ENCODE results near the gene GPHN. TPM values are rescaled to one million over a fixed set of nuclear protein-coding genes. Genes with fewer than 3 reads are reported as not detected.
"Not testable (repeated sequence)": the region's sequence is repeated elsewhere in the genome, so short reads cannot be mapped to it uniquely, and the experiment has no call there.

The GPHN gene
- total RNA-seq, 2 experiments from 2014 or later = 29.8 to 37.5 TPM

DNA sequence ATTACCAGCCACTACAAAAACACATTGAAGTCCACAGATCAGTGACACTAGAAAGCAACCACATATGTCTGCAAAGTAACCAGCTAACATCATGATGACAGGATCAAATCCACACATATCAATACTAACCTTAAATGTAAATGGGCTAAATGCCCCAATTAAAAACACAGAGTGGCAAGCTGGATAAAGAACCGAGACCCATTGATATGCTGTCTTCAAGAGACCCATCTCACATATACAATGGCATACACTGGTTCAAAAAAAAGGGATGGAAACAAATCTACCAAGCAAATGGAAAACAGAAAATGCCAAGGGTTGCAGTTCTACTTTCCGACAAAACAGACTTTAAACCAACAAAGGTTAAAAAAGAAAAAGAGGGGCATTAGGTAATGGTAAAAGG lies 307.7 kb downstream of the GPHN start:
- DNase-seq (no peak), ATAC-seq (no peak)
- CTCF ChIA-PET = no interaction called here
- Mint-ChIP-seq H3K36me3 (ENCODE audit: low read depth) (peaks cover 37% of the 10 kb centered on the region), H3K4me3 (no peak overlapping the region), H3K9me3 (ENCODE audit: low read depth) (peaks cover 37% of the 10 kb centered on the region), H3K27ac (no peak overlapping the region), H3K27me3 (no peaks in the 10 kb centered on the region), H3K4me1 (no peaks in the 10 kb centered on the region)
- POLR2A ChIA-PET = no interaction called here
- intact Hi-C loops (cut with DNase I, micrococcal nuclease) = no loop called here

DNA sequence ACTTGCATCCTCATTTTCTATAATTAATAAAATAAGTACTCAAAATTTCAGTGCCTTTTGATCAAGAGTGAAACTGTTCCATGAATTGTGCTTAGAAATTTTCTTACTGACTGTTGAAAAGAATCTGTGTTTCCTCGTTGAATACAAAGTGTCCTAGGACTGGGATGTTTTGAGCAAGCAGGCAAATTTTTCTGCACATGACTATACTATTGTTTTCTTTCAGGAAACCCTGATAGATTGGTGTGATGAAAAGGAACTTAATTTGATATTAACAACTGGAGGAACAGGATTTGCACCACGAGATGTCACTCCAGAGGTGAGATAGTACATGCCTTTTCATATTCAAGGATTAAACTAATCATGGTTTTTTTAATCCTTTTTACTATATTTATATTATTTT lies 316.3 kb downstream of the GPHN start:
- ATAC-seq (no peak), DNase-seq (no peak)
- POLR2A ChIA-PET = no interaction called here
- Mint-ChIP-seq H3K27me3 (no peaks in the 10 kb centered on the region), H3K9me3 (ENCODE audit: low read depth) (no peaks in the 10 kb centered on the region), H3K36me3 (ENCODE audit: low read depth) (no peaks in the 10 kb centered on the region), H3K27ac (no peak overlapping the region), H3K4me3 (no peak overlapping the region), H3K4me1 (no peaks in the 10 kb centered on the region)
- intact Hi-C loops (cut with DNase I, micrococcal nuclease) = no loop called here
- CTCF ChIA-PET = no interaction called here

- ChIA-PET POLR2A (no interaction called here), CTCF (no interaction called here)
- intact Hi-C loops (cut with DNase I, micrococcal nuclease) = no loop called here
- H3K27me3 Mint-ChIP-seq = no peaks in the 10 kb centered on the region
- no peak overlapping the region for H3K27ac Mint-ChIP-seq
- H3K36me3 Mint-ChIP-seq (ENCODE audit: low read depth) = no peaks in the 10 kb centered on the region
- H3K4me3 Mint-ChIP-seq = no peak overlapping the region
- no peak for ATAC-seq
- H3K9me3 Mint-ChIP-seq (ENCODE audit: low read depth) = no peaks in the 10 kb centered on the region
- DNase-seq = no peak
- H3K4me1 Mint-ChIP-seq = no peaks in the 10 kb centered on the region
Observed at GRCh38 chr14:66827182-66827581, 319.2 kb downstream of the GPHN start.

- H3K36me3 Mint-ChIP-seq (ENCODE audit: low read depth) = peaks cover 11% of the 10 kb centered on the region
- POLR2A ChIA-PET = no interaction called here
- H3K27me3 Mint-ChIP-seq = no peaks in the 10 kb centered on the region
Observed at GRCh38 chr14:66831173-66831572, 323.2 kb downstream of the GPHN start.

DNA sequence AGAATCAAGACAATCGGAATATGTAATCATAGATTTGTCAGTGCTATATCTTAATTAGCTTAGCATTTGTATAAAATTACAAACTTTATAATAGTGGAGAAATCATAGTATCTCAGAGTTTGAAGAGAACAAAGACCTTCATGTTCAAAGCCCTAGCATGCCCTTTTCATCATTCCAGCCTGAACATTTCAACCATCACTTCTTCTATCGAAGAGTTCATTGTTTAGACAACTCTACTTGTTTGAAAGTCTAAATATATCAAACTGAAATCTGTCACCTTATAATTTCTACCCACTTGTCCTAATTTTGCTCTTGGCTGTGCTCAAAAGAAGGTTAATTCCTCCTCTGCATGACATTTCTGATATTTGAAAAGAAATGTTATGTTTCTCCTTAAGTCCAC lies 325.9 kb downstream of the GPHN start:
- no peak overlapping the region for H3K27ac Mint-ChIP-seq
- ChIA-PET POLR2A (no interaction called here), CTCF (no interaction called here)
- H3K4me3 Mint-ChIP-seq = no peak overlapping the region
- peaks cover 5% of the 10 kb centered on the region for H3K9me3 Mint-ChIP-seq (ENCODE audit: low read depth)
- H3K27me3 Mint-ChIP-seq = no peaks in the 10 kb centered on the region
- intact Hi-C loops (cut with DNase I, micrococcal nuclease) = no loop called here
- no peak for DNase-seq
- peaks cover 11% of the 10 kb centered on the region for H3K36me3 Mint-ChIP-seq (ENCODE audit: low read depth)
- ATAC-seq = no peak
- H3K4me1 Mint-ChIP-seq = no peaks in the 10 kb centered on the region

More at GRCh38 chr14:66831173-66831572, 323.2 kb downstream of the GPHN start:
- intact Hi-C loops (cut with DNase I, micrococcal nuclease) = no loop called here
- Mint-ChIP-seq H3K27ac (no peak overlapping the region), H3K4me3 (no peak overlapping the region), H3K9me3 (ENCODE audit: low read depth) (peaks cover 5% of the 10 kb centered on the region), H3K4me1 (no peaks in the 10 kb centered on the region)
- CTCF ChIA-PET = interaction anchor here (0.6 to 1.4 kb wide), 2 partner anchors 19 to 42 kb away, joined by 3 read pairs; no protein-coding TSS in a partner anchor
- ATAC-seq (no peak), DNase-seq (no peak)

DNA sequence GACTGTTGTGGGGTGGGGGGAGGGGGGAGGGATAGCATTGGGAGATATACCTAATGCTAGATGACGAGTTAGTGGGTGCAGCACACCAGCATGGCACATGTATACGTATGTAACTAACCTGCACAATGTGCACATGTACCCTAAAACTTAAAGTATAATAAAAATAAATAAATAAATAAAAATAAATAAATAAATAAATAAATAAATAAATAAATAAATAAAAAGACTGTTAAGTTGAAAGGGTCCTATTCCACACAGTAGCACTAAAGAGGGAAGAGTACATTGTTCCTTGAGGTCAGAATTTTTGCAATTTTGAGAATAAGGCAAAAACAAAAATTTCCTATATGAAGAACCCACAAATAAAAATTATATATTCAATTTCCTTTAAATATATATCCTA lies 329.5 kb downstream of the GPHN start:
- H3K27ac Mint-ChIP-seq; ATAC-seq; POLR2A ChIA-PET; H3K4me3 Mint-ChIP-seq; H3K4me1 Mint-ChIP-seq; H3K27me3 Mint-ChIP-seq; H3K9me3 Mint-ChIP-seq (ENCODE audit: low read depth); intact Hi-C loops (cut with DNase I, micrococcal nuclease); DNase-seq: not testable (repeated sequence)
- H3K36me3 Mint-ChIP-seq (ENCODE audit: low read depth) = peaks cover 11% of the 10 kb centered on the region
- CTCF ChIA-PET = interaction anchor here (1.0 kb wide), 1 partner anchor 12 kb away, joined by 3 read pairs; no protein-coding TSS in a partner anchor

GRCh38 chr14:66842911-66843512 lies 335.1 kb downstream of the GPHN start:
- CTCF ChIA-PET = interaction anchor here (1.2 kb wide), 1 partner anchor 95 kb away, joined by 4 read pairs; no protein-coding TSS in a partner anchor
- Mint-ChIP-seq H3K4me1 (no peaks in the 10 kb centered on the region), H3K9me3 (ENCODE audit: low read depth) (no peaks in the 10 kb centered on the region), H3K36me3 (ENCODE audit: low read depth) (no peaks in the 10 kb centered on the region), H3K27ac (no peak overlapping the region), H3K27me3 (no peaks in the 10 kb centered on the region), H3K4me3 (no peak overlapping the region)
- POLR2A ChIA-PET = no interaction called here
- DNase-seq = no peak
- ATAC-seq = no peak
- intact Hi-C loops (cut with DNase I, micrococcal nuclease) = no loop called here

DNA sequence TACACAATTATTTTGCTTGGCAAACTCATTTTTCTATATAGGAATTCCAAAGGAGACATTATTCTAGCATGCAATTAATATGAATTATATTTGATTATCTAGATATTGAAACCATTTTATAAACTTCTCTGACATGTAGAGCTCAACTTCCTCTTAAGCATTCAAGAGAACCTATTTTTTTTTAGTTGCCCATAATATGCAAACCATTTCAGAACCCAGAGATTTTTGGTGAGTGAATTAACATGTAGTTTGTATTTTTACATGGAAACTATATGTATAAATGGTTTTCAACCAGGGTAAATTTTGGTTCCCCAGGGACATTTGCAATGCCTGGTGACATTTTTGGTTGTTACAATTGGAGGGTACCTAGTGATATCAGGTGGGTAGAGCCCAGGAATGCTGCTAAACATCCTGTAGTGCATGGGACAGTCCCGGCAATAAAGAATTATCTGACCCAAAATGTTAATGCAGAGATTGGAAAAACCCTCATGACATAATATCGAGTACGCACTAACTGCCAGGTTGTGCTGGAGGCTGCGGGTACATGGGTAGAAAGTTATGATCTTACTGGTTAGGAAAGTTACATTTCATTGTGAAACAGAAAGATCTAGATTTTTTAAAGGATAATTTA lies 342.4 kb downstream of the GPHN start:
- POLR2A ChIA-PET = no interaction called here
- CTCF ChIA-PET = interaction anchor here (0.6 kb wide), 1 partner anchor 19 kb away, joined by 4 read pairs; no protein-coding TSS in a partner anchor
- ATAC-seq (no peak), DNase-seq (no peak)
- Mint-ChIP-seq H3K9me3 (ENCODE audit: low read depth) (peaks cover 2% of the 10 kb centered on the region), H3K27me3 (no peaks in the 10 kb centered on the region), H3K36me3 (ENCODE audit: low read depth) (peaks cover 12% of the 10 kb centered on the region), H3K4me1 (no peaks in the 10 kb centered on the region), H3K4me3 (no peak overlapping the region), H3K27ac (no peak overlapping the region)
- intact Hi-C loops (cut with DNase I, micrococcal nuclease) = no loop called here

GRCh38 chr14:66853311-66853710 lies 345.4 kb downstream of the GPHN start:
- Mint-ChIP-seq H3K4me3 (no peak overlapping the region), H3K4me1 (no peaks in the 10 kb centered on the region), H3K9me3 (ENCODE audit: low read depth) (peaks cover 2% of the 10 kb centered on the region), H3K27ac (no peak overlapping the region), H3K27me3 (no peaks in the 10 kb centered on the region), H3K36me3 (ENCODE audit: low read depth) (peaks cover 12% of the 10 kb centered on the region)
- ChIA-PET CTCF (no interaction called here), POLR2A (no interaction called here)
- intact Hi-C loops (cut with DNase I, micrococcal nuclease) = no loop called here
- DNase-seq (no peak), ATAC-seq (no peak)

- H3K27ac Mint-ChIP-seq = no peak overlapping the region
- ChIA-PET POLR2A (no interaction called here), CTCF (no interaction called here)
- H3K4me3 Mint-ChIP-seq = no peak overlapping the region
- no peak for ATAC-seq
- H3K4me1 Mint-ChIP-seq = no peaks in the 10 kb centered on the region
- peaks cover 22% of the 10 kb centered on the region for H3K9me3 Mint-ChIP-seq (ENCODE audit: low read depth)
- H3K27me3 Mint-ChIP-seq = no peaks in the 10 kb centered on the region
- intact Hi-C loops (cut with DNase I, micrococcal nuclease) = no loop called here
- H3K36me3 Mint-ChIP-seq (ENCODE audit: low read depth) = peaks cover 17% of the 10 kb centered on the region
- no peak for DNase-seq
Observed at GRCh38 chr14:66857867-66858266, 349.9 kb downstream of the GPHN start.

DNA sequence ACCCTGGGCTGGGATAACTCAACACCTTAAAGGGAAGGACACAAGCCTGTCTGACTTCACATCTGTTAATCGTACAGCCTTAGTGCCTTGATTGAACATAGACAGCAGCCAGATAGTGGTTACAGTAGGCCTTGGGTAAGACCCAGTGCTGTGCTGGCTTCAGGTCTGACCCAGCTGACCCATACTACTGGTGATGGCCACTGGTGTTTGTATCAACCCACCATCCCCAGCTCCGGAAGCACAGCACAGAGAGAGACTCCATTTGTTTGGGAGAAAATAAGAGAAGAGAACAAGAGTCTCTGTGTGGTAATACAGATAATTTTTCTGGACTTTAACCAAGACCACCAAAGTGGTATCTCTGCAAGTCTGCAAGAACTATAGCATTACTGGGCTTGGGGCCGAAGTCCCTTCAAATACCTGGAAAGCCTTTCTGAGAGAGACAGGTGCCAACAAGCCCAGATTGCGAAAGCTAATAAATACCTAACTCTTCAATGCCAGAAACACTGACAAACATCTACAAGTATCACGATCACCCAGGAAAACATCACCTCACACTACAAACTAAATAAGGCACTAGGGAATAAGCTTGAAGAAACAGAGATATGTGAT lies 351.2 kb downstream of the GPHN start:
- ATAC-seq (no peak), DNase-seq (no peak)
- H3K36me3 Mint-ChIP-seq (ENCODE audit: low read depth) = peaks cover 10% of the 10 kb centered on the region
- intact Hi-C loops (cut with DNase I, micrococcal nuclease) = no loop called here
- ChIA-PET POLR2A (no interaction called here), CTCF (no interaction called here)
- no peaks in the 10 kb centered on the region for H3K27me3 Mint-ChIP-seq
- H3K27ac Mint-ChIP-seq = no peak overlapping the region
- H3K4me1 Mint-ChIP-seq = no peaks in the 10 kb centered on the region
- H3K9me3 Mint-ChIP-seq (ENCODE audit: low read depth) = peaks cover 24% of the 10 kb centered on the region
- H3K4me3 Mint-ChIP-seq = no peak overlapping the region

DNA sequence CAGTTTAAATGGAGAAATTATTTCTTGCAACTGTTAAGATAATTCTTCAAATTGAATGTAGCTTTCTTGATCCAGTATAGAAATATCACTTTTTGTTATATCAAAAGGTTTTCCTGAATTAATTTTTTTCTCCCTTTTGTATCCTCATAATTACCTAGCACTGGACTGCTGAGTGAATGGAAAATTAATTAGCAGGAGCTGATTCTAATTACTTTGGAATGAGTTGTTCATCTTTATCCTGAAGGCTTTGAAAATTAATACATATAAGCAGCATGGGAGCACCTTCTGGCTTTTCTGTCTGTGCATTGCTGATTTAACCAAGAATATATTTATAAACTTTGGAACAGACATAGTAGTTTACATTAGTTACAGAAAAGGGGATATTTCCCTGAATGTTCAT lies 373.6 kb downstream of the GPHN start:
- intact Hi-C loops (cut with DNase I, micrococcal nuclease) = no loop called here
- ChIA-PET CTCF (no interaction called here), POLR2A (no interaction called here)
- Mint-ChIP-seq H3K9me3 (ENCODE audit: low read depth) (peaks cover 11% of the 10 kb centered on the region), H3K27ac (no peak overlapping the region), H3K27me3 (no peaks in the 10 kb centered on the region), H3K4me1 (no peaks in the 10 kb centered on the region), H3K36me3 (ENCODE audit: low read depth) (peaks cover 17% of the 10 kb centered on the region), H3K4me3 (no peak overlapping the region)
- DNase-seq = no peak
- no peak for ATAC-seq
